Measurements from ENCODE around the gene MPST. TPM values are rescaled to one million over a fixed set of nuclear protein-coding genes. Genes with fewer than 3 reads are reported as not detected.

MPST gene
- total RNA-seq, 1 experiment from 2014 or later: 68.6 TPM

DNA sequence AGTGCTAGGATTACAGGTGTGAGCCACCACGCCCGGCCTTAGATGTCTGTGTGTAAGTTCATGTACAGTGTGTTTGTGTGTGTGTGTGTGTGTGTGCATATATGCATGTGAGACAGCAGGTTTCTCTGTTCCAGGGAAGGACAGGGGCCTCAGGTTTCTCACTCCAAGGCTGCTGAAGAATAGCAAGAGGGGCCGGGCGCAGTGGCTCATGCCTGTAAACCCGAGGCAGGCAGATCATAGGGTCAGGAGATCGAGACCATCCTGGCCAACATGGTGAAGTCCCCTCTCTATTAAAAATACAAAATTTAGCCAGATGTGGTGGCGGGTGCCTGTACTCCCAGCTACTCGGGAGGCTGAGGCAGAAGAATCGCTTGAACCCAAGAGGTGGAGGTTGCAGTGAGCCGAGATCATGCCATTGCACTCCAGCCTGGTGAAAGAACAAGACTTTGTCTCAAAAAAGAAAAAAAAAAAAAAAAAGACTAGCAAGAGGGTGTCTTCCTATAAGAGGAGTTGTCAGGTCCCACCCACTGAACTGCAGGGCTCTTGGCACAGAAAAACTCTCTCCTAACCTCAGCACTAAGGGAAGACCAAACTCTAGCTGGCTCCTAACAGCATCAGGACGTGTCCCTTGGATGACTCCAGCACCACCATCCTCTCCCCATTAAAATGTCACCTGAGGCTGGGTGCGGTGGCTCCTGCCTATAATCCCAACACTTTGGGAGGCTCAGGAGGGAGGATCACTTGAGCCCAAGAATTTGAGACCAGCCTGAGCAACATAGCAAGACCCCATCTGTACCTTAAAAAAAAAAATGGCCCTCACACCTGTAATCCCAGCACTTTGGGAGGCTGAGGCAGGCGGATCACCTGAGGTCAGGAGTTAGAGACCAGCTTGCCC, 40.3 kb upstream of the MPST start:
- TF ChIP-seq ELF1 (IDR thresholded peaks at IDR 0.05; ENCODE audit: borderline replicate concordance, low read depth) (no peak), SIN3A (IDR thresholded peaks at IDR 0.05; ENCODE audit: low read depth) (no peak), TCF7L2 (IDR thresholded peaks at IDR 0.05; ENCODE audit: borderline replicate concordance, extremely low read depth, insufficient read depth, insufficient read length) (no peak), EZH2 (IDR thresholded peaks at IDR 0.05) (no peak), JUND (IDR thresholded peaks at IDR 0.05) (no peak), ZFX (IDR thresholded peaks at IDR 0.05) (no peak), POLR2A (IDR thresholded peaks at IDR 0.05; ENCODE audit: borderline replicate concordance, extremely low read depth, insufficient read depth, insufficient read length) (no peak), SRF (IDR thresholded peaks at IDR 0.05; ENCODE audit: low read depth) (no peak), CBX3 (IDR thresholded peaks at IDR 0.05; ENCODE audit: low read depth) (no peak), RAD21 (IDR thresholded peaks at IDR 0.05; ENCODE audit: low read depth) (no peak), EGR1 (IDR thresholded peaks at IDR 0.05; ENCODE audit: low read depth) (no peak), FOSL1 (IDR thresholded peaks at IDR 0.05; ENCODE audit: low read depth) (no peak), CEBPB (IDR thresholded peaks at IDR 0.05; ENCODE audit: low read depth) (no peak), EZH2phosphoT487 (IDR thresholded peaks at IDR 0.05; ENCODE audit: borderline replicate concordance) (no peak)
- TF ChIP-seq, protein P1, sequence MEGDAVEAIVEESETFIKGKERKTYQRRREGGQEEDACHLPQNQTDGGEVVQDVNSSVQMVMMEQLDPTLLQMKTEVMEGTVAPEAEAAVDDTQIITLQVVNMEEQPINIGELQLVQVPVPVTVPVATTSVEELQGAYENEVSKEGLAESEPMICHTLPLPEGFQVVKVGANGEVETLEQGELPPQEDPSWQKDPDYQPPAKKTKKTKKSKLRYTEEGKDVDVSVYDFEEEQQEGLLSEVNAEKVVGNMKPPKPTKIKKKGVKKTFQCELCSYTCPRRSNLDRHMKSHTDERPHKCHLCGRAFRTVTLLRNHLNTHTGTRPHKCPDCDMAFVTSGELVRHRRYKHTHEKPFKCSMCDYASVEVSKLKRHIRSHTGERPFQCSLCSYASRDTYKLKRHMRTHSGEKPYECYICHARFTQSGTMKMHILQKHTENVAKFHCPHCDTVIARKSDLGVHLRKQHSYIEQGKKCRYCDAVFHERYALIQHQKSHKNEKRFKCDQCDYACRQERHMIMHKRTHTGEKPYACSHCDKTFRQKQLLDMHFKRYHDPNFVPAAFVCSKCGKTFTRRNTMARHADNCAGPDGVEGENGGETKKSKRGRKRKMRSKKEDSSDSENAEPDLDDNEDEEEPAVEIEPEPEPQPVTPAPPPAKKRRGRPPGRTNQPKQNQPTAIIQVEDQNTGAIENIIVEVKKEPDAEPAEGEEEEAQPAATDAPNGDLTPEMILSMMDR (IDR thresholded peaks at IDR 0.05 in 2 of 3, conservative IDR thresholded peaks at IDR 0.05 in 1 of 3; ENCODE audit: borderline replicate concordance in 1 of 3, insufficient read depth in 1 of 3, low read depth in 2 of 3, low read length in 2 of 3): no peak
- TF ChIP-seq, protein P2, sequence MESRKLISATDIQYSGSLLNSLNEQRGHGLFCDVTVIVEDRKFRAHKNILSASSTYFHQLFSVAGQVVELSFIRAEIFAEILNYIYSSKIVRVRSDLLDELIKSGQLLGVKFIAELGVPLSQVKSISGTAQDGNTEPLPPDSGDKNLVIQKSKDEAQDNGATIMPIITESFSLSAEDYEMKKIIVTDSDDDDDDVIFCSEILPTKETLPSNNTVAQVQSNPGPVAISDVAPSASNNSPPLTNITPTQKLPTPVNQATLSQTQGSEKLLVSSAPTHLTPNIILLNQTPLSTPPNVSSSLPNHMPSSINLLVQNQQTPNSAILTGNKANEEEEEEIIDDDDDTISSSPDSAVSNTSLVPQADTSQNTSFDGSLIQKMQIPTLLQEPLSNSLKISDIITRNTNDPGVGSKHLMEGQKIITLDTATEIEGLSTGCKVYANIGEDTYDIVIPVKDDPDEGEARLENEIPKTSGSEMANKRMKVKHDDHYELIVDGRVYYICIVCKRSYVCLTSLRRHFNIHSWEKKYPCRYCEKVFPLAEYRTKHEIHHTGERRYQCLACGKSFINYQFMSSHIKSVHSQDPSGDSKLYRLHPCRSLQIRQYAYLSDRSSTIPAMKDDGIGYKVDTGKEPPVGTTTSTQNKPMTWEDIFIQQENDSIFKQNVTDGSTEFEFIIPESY (IDR thresholded peaks at IDR 0.05; ENCODE audit: extremely low read depth, insufficient replicate concordance, low read length): no peak
- TF ChIP-seq, protein P3, sequence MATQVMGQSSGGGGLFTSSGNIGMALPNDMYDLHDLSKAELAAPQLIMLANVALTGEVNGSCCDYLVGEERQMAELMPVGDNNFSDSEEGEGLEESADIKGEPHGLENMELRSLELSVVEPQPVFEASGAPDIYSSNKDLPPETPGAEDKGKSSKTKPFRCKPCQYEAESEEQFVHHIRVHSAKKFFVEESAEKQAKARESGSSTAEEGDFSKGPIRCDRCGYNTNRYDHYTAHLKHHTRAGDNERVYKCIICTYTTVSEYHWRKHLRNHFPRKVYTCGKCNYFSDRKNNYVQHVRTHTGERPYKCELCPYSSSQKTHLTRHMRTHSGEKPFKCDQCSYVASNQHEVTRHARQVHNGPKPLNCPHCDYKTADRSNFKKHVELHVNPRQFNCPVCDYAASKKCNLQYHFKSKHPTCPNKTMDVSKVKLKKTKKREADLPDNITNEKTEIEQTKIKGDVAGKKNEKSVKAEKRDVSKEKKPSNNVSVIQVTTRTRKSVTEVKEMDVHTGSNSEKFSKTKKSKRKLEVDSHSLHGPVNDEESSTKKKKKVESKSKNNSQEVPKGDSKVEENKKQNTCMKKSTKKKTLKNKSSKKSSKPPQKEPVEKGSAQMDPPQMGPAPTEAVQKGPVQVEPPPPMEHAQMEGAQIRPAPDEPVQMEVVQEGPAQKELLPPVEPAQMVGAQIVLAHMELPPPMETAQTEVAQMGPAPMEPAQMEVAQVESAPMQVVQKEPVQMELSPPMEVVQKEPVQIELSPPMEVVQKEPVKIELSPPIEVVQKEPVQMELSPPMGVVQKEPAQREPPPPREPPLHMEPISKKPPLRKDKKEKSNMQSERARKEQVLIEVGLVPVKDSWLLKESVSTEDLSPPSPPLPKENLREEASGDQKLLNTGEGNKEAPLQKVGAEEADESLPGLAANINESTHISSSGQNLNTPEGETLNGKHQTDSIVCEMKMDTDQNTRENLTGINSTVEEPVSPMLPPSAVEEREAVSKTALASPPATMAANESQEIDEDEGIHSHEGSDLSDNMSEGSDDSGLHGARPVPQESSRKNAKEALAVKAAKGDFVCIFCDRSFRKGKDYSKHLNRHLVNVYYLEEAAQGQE (IDR thresholded peaks at IDR 0.05; ENCODE audit: low read depth): no peak
- TF ChIP-seq, protein P4, sequence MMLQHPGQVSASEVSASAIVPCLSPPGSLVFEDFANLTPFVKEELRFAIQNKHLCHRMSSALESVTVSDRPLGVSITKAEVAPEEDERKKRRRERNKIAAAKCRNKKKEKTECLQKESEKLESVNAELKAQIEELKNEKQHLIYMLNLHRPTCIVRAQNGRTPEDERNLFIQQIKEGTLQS (IDR thresholded peaks at IDR 0.05): no peak
- no peaks in the 10 kb centered on the region for H3K36me3 ChIP-seq (ENCODE audit: control insufficient read depth in 1 of 2, insufficient read depth in 2 of 2, low read length in 2 of 2)
- no peak overlapping the region for H3K27ac ChIP-seq (ENCODE audit: low read depth, low read length)
- ATAC-seq: no peak
- no TSS peak for BruUV-seq (replicated peaks)
- H3K9me2 ChIP-seq (ENCODE audit: insufficient read depth): no peaks in the 10 kb centered on the region
- H3K4me1 ChIP-seq (ENCODE audit: control insufficient read depth in 1 of 2, insufficient read depth in 2 of 2, low read length in 2 of 2): peaks cover 5 to 12% of the 10 kb centered on the region in 2 experiments
- H3K4me3 ChIP-seq (replicated peaks in 1 of 2; ENCODE audit: low read depth in 1 of 2, low read length in 2 of 2): no peak overlapping the region
- no peak overlapping the region for H2AFZ ChIP-seq (ENCODE audit: low read depth, low read length, poor library complexity, severe bottlenecking)
- ChIA-PET POLR2A (no interaction called here), CTCF (interaction anchor here (1.6 to 2.6 kb wide), 3 partner anchors 20 to 204 kb away, joined by 4 to 12 read pairs (median 5); partner anchors contain the start of gene IFT27), RAD21 (ENCODE audit: low non-redundant PET in 1 of 2, low total read pairs in 2 of 2, uncharacterized antibody in 2 of 2, unreplicated experiment in 2 of 2) (no interaction called here)
- H4K20me1 ChIP-seq (ENCODE audit: insufficient read depth): no peaks in the 10 kb centered on the region
- no peak for DNase-seq (ENCODE audit: low read depth, low spot score)
- no peak overlapping the region for H3K4me2 ChIP-seq (ENCODE audit: low read length)
- intact Hi-C loops (cut with micrococcal nuclease): loop anchor here (5.0 kb wide), 2 partner anchors 107 to 432 kb away; no protein-coding TSS in a partner anchor
- no peak overlapping the region for H3K9ac ChIP-seq (ENCODE audit: low read length)
- no peaks in the 10 kb centered on the region for H3K27me3 ChIP-seq (ENCODE audit: insufficient read depth, low read length)
- H3K79me2 ChIP-seq (ENCODE audit: insufficient read depth, low read length): no peaks in the 10 kb centered on the region
- H3K9me3 ChIP-seq (ENCODE audit: control insufficient read depth in 1 of 2, insufficient read depth in 1 of 2, low read depth in 1 of 2, low read length in 2 of 2): no peaks in the 10 kb centered on the region
